H9 (cell line): ENCODE data around the gene IVL. TPM values are rescaled to one million over a fixed set of nuclear protein-coding genes. Genes with fewer than 3 reads are reported as not detected.
A peak's percentile ranks its signal among the peaks of the same experiment; 100 is the strongest.

Source experiments
- DNase-seq: peaks from one replicate; pipeline ENCODE4 v3.0.0-alpha.2; 2017
- H2AFZ ChIP-seq: one replicate; pipeline ENCODE4 v1.6.1; 2013; ENCODE audit warnings: mild to moderate bottlenecking, low read length, control low read depth, moderate library complexity
- H2AK5ac ChIP-seq: 2 replicates; pipeline ENCODE4 v1.6.1; 2013; ENCODE audit warnings: low read length, control low read depth, mixed read lengths; ENCODE audit not compliant: insufficient read length
- H2BK120ac ChIP-seq: one replicate; pipeline ENCODE4 v1.6.1; 2013; ENCODE audit warnings: low read depth, mild to moderate bottlenecking, low read length, control low read depth, inconsistent platforms; ENCODE audit not compliant: poor library complexity, severe bottlenecking
- H2BK12ac ChIP-seq: 2 replicates; pipeline ENCODE4 v1.6.1; 2013; ENCODE audit warnings: low read length, control low read depth, mixed read lengths, low read depth; ENCODE audit not compliant: insufficient read length
- H2BK15ac ChIP-seq: 2 replicates; pipeline ENCODE4 v1.6.1; 2013; ENCODE audit warnings: low read depth, low read length, control low read depth
- H2BK20ac ChIP-seq: one replicate; pipeline ENCODE4 v1.6.1; 2013; ENCODE audit warnings: low read depth, mild to moderate bottlenecking, low read length, control low read depth, inconsistent platforms; ENCODE audit not compliant: poor library complexity, severe bottlenecking
- H2BK5ac ChIP-seq: 2 replicates; pipeline ENCODE4 v1.6.1; 2013; ENCODE audit warnings: low read length, control low read depth, mixed read lengths; ENCODE audit not compliant: insufficient read length
- H3K14ac ChIP-seq: 2 replicates; pipeline ENCODE4 v1.6.1; 2013; ENCODE audit warnings: low read length, control low read depth; ENCODE audit not compliant: insufficient read depth
- H3K18ac ChIP-seq: 2 replicates; pipeline ENCODE4 v1.6.1; 2013; ENCODE audit warnings: low read depth, mild to moderate bottlenecking, mixed read lengths, low read length, control low read depth; ENCODE audit not compliant: insufficient read length
- H3K23ac ChIP-seq: 2 replicates; pipeline ENCODE4 v1.6.1; 2013; ENCODE audit warnings: low read length, control low read depth, mixed read lengths, low read depth; ENCODE audit not compliant: insufficient read length
- H3K23me2 ChIP-seq: 2 replicates; pipeline ENCODE4 v1.6.1; 2013; ENCODE audit warnings: low read depth, mild to moderate bottlenecking, mixed read lengths, low read length, control low read depth; ENCODE audit not compliant: insufficient read length, poor library complexity, severe bottlenecking
- H3K27ac ChIP-seq: 2 replicates; pipeline ENCODE4 v1.5.1; 2013; ENCODE audit warnings: low read length, control low read depth, mixed read lengths, low read depth; ENCODE audit not compliant: insufficient read length
- H3K27me3 ChIP-seq: 2 replicates; pipeline ENCODE4 v1.6.1; 2013; ENCODE audit warnings: low read length, control low read depth, inconsistent platforms; ENCODE audit not compliant: insufficient read depth
- H3K4ac ChIP-seq: 2 replicates; pipeline ENCODE4 v1.6.1; 2013; ENCODE audit warnings: low read depth, mild to moderate bottlenecking, control low read depth, inconsistent platforms, low read length, moderate library complexity
- H3K4me1 ChIP-seq: 2 replicates; pipeline ENCODE4 v1.6.1; 2013; ENCODE audit warnings: low read length, control low read depth, inconsistent platforms; ENCODE audit not compliant: insufficient read depth
- H3K4me2 ChIP-seq: 2 replicates; pipeline ENCODE4 v1.6.1; 2013; ENCODE audit warnings: low read length, control low read depth, mixed read lengths; ENCODE audit not compliant: insufficient read length, insufficient read depth
- H3K56ac ChIP-seq: 2 replicates; pipeline ENCODE4 v1.6.1; 2013; ENCODE audit warnings: low read depth, mild to moderate bottlenecking, mixed read lengths, low read length, control low read depth; ENCODE audit not compliant: insufficient read length
- H3K79me1 ChIP-seq: 2 replicates; pipeline ENCODE4 v1.6.1; 2013; ENCODE audit warnings: low read depth, mild to moderate bottlenecking, moderate library complexity, low read length, control low read depth, inconsistent platforms; ENCODE audit not compliant: insufficient read depth, poor library complexity, severe bottlenecking
- H3K79me2 ChIP-seq: 2 replicates; pipeline ENCODE4 v1.6.1; 2013; ENCODE audit warnings: low read length, control low read depth, inconsistent platforms; ENCODE audit not compliant: insufficient read depth
- H3K9ac ChIP-seq: 2 replicates; pipeline ENCODE4 v1.6.1; 2013; ENCODE audit warnings: low read length, control low read depth, mixed read lengths; ENCODE audit not compliant: insufficient read length; ENCODE audit errors: extremely low read depth
- H3K9me3 ChIP-seq: one replicate; pipeline ENCODE4 v1.6.1; 2013; ENCODE audit warnings: low read depth, low read length, inconsistent platforms; ENCODE audit not compliant: control insufficient read depth
- H3T11ph ChIP-seq: one replicate; pipeline ENCODE4 v1.6.1; 2013; ENCODE audit warnings: mild to moderate bottlenecking, low read length, control low read depth, inconsistent platforms
- H4K20me1 ChIP-seq: one replicate; pipeline ENCODE4 v1.6.1; 2013; ENCODE audit not compliant: control insufficient read depth, insufficient read length, insufficient read depth
- H4K5ac ChIP-seq: 2 replicates; pipeline ENCODE4 v1.6.1; 2013; ENCODE audit warnings: low read depth, mild to moderate bottlenecking, mixed read lengths, low read length, control low read depth; ENCODE audit not compliant: insufficient read length
- H4K8ac ChIP-seq: replicated peaks from 2 replicates; pipeline ENCODE4 v1.6.1; 2013; ENCODE audit warnings: low read length, control low read depth, mixed read lengths, low read depth; ENCODE audit not compliant: insufficient read length
- H4K91ac ChIP-seq: 2 replicates; pipeline ENCODE4 v1.6.1; 2013; ENCODE audit warnings: low read depth, mild to moderate bottlenecking, moderate library complexity, mixed read lengths, low read length, control low read depth; ENCODE audit not compliant: insufficient read length
- H3K27ac Mint-ChIP-seq, 3 experiments: 2 replicates in 2 of 3; 3 replicates in 1 of 3; pipeline ENCODE4 v1.8.0; 2020 to 2021; ENCODE audit warnings: mixed read lengths in 3 of 3, mild to moderate bottlenecking in 1 of 3, moderate library complexity in 1 of 3
- H3K27me3 Mint-ChIP-seq: 2 replicates; pipeline ENCODE4 v1.8.0; 2021; ENCODE audit warnings: low read depth, mild to moderate bottlenecking, moderate library complexity, mixed read lengths
- H3K36me3 Mint-ChIP-seq, 3 experiments: 2 replicates in 2 of 3; 3 replicates in 1 of 3; pipeline ENCODE4 v1.8.0; 2020 to 2021; ENCODE audit warnings: low read depth in 3 of 3, mixed read lengths in 3 of 3; ENCODE audit not compliant: insufficient read depth in 1 of 3
- H3K4me1 Mint-ChIP-seq, 2 experiments: 2 replicates each; pipeline ENCODE4 v1.8.0; 2020; ENCODE audit warnings: mixed read lengths in 2 of 2
- H3K4me3 Mint-ChIP-seq, 2 experiments: 2 replicates in 1 of 2; 3 replicates in 1 of 2; pipeline ENCODE4 v1.8.0; 2020 to 2021; ENCODE audit warnings: mild to moderate bottlenecking in 2 of 2, mixed read lengths in 2 of 2, moderate library complexity in 1 of 2
- H3K9me3 Mint-ChIP-seq, 2 experiments: 2 replicates in 1 of 2; 3 replicates in 1 of 2; pipeline ENCODE4 v1.8.0; 2020; ENCODE audit warnings: mild to moderate bottlenecking in 2 of 2, mixed read lengths in 2 of 2, moderate library complexity in 1 of 2
- WGBS: extraction: QIAGEN DNeasy Blood & Tissue Kit; methylation state at CpG from one replicate; pipeline ENCODE4 v1.1.7; 2013; ENCODE audit warnings: missing lambda C conversion rate, low lambda C conversion rate, mixed read lengths; ENCODE audit not compliant: insufficient read length; ENCODE audit errors: extremely low coverage; 5-methylcytosine and 5-hydroxymethylcytosine counted together
- total RNA-seq: library from RNA; stranded (reverse); gene quantifications from 2 replicates; pipeline ENCODE4 v1.2.1, GENCODE V29; 2021
- TF ChIP-seq, protein P1 (sequence below): fragments of 200-600 bp; sonication (generic); conservative IDR thresholded peaks from 3 replicates; pipeline ENCODE4 v1.8.0; 2021; ENCODE audit warnings: antibody characterized with exemption, mild to moderate bottlenecking

IVL gene
- total RNA-seq, 1 experiment from 2014 or later, result not detected

DNA sequence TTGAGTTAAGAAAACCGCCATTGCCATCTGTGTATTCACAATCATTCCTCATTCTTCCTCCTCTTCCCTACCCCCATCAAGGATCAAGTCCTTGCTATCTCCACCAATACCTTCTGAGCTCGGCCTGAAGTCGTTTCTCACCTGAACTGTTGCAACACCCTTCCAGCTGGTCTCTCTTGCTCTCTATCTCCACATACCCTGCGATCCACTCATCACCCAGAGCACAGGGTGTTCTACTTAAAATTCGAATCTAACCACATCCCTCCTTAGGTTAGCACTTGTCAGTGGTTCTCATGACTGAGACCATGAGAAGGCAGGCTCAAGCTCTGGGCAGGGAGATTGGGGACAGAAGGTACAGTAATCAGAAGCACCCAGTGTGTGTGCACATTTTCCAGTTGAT is 4.6 kb downstream of the IVL start:
- H3K4me1 Mint-ChIP-seq, result no peaks in the 10 kb centered on the region
- peaks cover 62 to 81% of the 10 kb centered on the region in 2 experiments for H3K9me3 Mint-ChIP-seq
- Histone ChIP-seq H3K23me2 (no peaks in the 10 kb centered on the region), H3K18ac (no peak overlapping the region), H3K79me1 (no peaks in the 10 kb centered on the region), H4K8ac (no peak overlapping the region), H3T11ph (no peak overlapping the region), H4K20me1 (no peaks in the 10 kb centered on the region), H3K79me2 (no peaks in the 10 kb centered on the region), H3K4me1 (no peaks in the 10 kb centered on the region), H2BK5ac (no peak overlapping the region), H2BK20ac (no peak overlapping the region), H2BK12ac (no peak overlapping the region), H3K4ac (no peak overlapping the region), H3K4me2 (no peak overlapping the region), H3K27ac (no peak overlapping the region), H2AFZ (no peak overlapping the region), H2AK5ac (no peak overlapping the region), H3K9me3 (no peaks in the 10 kb centered on the region), H4K5ac (peak overlapping the region; percentile 63), H2BK120ac (no peak overlapping the region), H3K27me3 (no peaks in the 10 kb centered on the region), H3K23ac (no peak overlapping the region), H3K14ac (no peak overlapping the region), H3K9ac (no peak overlapping the region), H3K56ac (no peak overlapping the region), H4K91ac (no peak overlapping the region), H2BK15ac (no peak overlapping the region)
- TF ChIP-seq, protein P1, sequence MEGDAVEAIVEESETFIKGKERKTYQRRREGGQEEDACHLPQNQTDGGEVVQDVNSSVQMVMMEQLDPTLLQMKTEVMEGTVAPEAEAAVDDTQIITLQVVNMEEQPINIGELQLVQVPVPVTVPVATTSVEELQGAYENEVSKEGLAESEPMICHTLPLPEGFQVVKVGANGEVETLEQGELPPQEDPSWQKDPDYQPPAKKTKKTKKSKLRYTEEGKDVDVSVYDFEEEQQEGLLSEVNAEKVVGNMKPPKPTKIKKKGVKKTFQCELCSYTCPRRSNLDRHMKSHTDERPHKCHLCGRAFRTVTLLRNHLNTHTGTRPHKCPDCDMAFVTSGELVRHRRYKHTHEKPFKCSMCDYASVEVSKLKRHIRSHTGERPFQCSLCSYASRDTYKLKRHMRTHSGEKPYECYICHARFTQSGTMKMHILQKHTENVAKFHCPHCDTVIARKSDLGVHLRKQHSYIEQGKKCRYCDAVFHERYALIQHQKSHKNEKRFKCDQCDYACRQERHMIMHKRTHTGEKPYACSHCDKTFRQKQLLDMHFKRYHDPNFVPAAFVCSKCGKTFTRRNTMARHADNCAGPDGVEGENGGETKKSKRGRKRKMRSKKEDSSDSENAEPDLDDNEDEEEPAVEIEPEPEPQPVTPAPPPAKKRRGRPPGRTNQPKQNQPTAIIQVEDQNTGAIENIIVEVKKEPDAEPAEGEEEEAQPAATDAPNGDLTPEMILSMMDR, result no peak
- no CpG with 5 or more reads among the region's 5 CpGs for WGBS
- H3K4me3 Mint-ChIP-seq, result no peak overlapping the region
- no peak for DNase-seq
- no peak overlapping the region for H3K27ac Mint-ChIP-seq
- peaks cover 3 to 18% (median 5%) of the 10 kb centered on the region in 3 experiments; a peak in 4 of 7 replicates for H3K36me3 Mint-ChIP-seq
- H3K27me3 Mint-ChIP-seq, result peaks cover 8% of the 10 kb centered on the region
